Mammary epithelial cell (primary cell): ENCODE measurements around the gene PRPH.

Experiments
- CTCF ChIP-seq, 2 donors: IDR thresholded peaks in 1 of 2; conservative IDR thresholded peaks in 1 of 2; 2 replicates each; pipeline ENCODE4 v1.5.1; 2011 to 2012; ENCODE audit warnings: inconsistent platforms in 2 of 2, low read length in 2 of 2, mild to moderate bottlenecking in 2 of 2, control low read depth in 1 of 2, low read depth in 1 of 2; ENCODE audit not compliant: insufficient read depth in 1 of 2; ENCODE audit errors: extremely low read depth in 1 of 2
- EZH2 ChIP-seq: IDR thresholded peaks from 2 replicates; pipeline ENCODE4 v1.6.1; 2012; ENCODE audit warnings: low read length, inconsistent platforms, borderline replicate concordance

GRCh38 chr12:49338830-49339463 is 44.0 kb downstream of the PRPH start:
- TF ChIP-seq CTCF (conservative IDR thresholded peaks at IDR 0.05 in 1 of 2, IDR thresholded peaks at IDR 0.05 in 1 of 2; ENCODE audit: extremely low read depth in 1 of 2, insufficient read depth in 1 of 2, low read depth in 1 of 2, low read length in 2 of 2) (no peak), EZH2 (no peak)
